Measurements from ENCODE around the gene LHFPL2. TPM values are rescaled to one million over a fixed set of nuclear protein-coding genes. Genes with fewer than 3 reads are reported as not detected.

LHFPL2 gene
- total and polyA plus RNA-seq, 9 of the 15 experiments (the other 6 are each of a cell fraction or from before 2014, with no cell fraction given): 1.0 to 6.6 (median 4.6) TPM

DNA sequence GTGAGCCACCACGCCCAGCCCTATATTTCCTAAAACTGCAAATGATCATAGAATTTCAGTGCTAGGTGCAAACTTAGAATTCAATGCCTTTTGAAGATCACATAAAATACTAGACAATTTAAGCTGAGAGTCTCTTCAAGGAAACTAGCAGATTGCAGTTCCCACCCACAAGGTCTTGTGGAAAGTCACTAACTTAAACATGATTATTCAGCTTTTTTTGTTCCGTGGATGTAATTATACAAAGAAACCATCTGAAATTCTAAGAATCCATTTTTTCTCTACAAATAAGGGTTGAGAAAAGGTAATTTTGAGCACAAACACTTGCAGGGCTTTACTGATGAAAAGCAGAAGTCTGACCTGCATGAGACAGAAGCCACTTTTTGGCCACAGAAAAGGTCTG lies 4.5 kb upstream of the LHFPL2 start:
- Histone ChIP-seq H3K9me3 (replicated peaks; ENCODE audit: control insufficient read depth, insufficient read depth, low read depth, low read length) (no peaks in the 10 kb centered on the region), H3K4me3 (no peak overlapping the region), H3K9me1 (ENCODE audit: control insufficient read depth, insufficient read depth, low read length) (no peaks in the 10 kb centered on the region), H4K20me1 (replicated peaks; ENCODE audit: control insufficient read depth, insufficient read depth, low read length) (no peaks in the 10 kb centered on the region), H3K9ac (ENCODE audit: insufficient read depth in 1 of 2, low read depth in 2 of 2, low read length in 2 of 2) (no peak overlapping the region), H3K27me3 (ENCODE audit: control insufficient read depth in 2 of 2, insufficient read depth in 2 of 2, low read length in 2 of 2) (no peaks in the 10 kb centered on the region), H3K27ac (ENCODE audit: extremely low read depth, low read depth, low read length) (no peak overlapping the region), H3K4me1 (replicated peaks in 1 of 2; ENCODE audit: control insufficient read depth in 2 of 2, insufficient read depth in 2 of 2, low read length in 2 of 2) (peaks cover 11 to 12% of the 10 kb centered on the region in 2 experiments; a peak in 4 of 5 replicates), H3K4me2 (ENCODE audit: insufficient read depth, low read length) (no peak overlapping the region), H2AFZ (ENCODE audit: low read depth, low read length) (peak overlapping the region; percentile 89), H3K79me2 (ENCODE audit: control insufficient read depth, insufficient read depth, low read length) (no peaks in the 10 kb centered on the region), H3K36me3 (ENCODE audit: control insufficient read depth, insufficient read depth, low read length) (no peaks in the 10 kb centered on the region)
- no peak for ATAC-seq
- BruUV-seq (replicated peaks): no TSS peak
- ChIA-PET CTCF (ENCODE audit: low intra/inter-chr PET ratio) (no interaction called here), POLR2A (interaction anchor here (0.6 kb wide), 1 partner anchor 172 kb away, joined by 3 read pairs; no protein-coding TSS in a partner anchor)
- 50% methylated on average over 2 of the region's 2 CpGs for WGBS (ENCODE audit: insufficient coverage, low coverage, missing lambda C conversion rate)
- intact Hi-C loops (cut with micrococcal nuclease) (loop anchor here (10.0 kb wide), 1 partner anchor 232 kb away; no protein-coding TSS in a partner anchor), in situ Hi-C loops (cut with MboI) (no loop called here)
- FAIRE-seq: no peak
- DNase-seq (ENCODE audit: extremely low read depth in 1 of 4, low spot score in 3 of 4): no peak
- TF ChIP-seq SPI1 (IDR thresholded peaks at IDR 0.05; ENCODE audit: borderline replicate concordance, low read depth, low read length) (peak; percentile 81), PPARD (CRISPR knock-in tag; IDR thresholded peaks at IDR 0.05) (no peak), RBM15 (IDR thresholded peaks at IDR 0.05; ENCODE audit: insufficient read depth, low read length) (no peak), NR2C1 (IDR thresholded peaks at IDR 0.05) (no peak), NR2C1 (tag; IDR thresholded peaks at IDR 0.05) (no peak), HMG20B (CRISPR knock-in tag; IDR thresholded peaks at IDR 0.05) (no peak), ZNF316 (IDR thresholded peaks at IDR 0.05) (peak; percentile 87), CREM (IDR thresholded peaks at IDR 0.05; ENCODE audit: low read depth) (no peak), C11orf30 (IDR thresholded peaks at IDR 0.05; ENCODE audit: low read depth) (peak; percentile 83), ZNF445 (CRISPR knock-in tag; IDR thresholded peaks at IDR 0.05; ENCODE audit: low read depth) (no peak), ZNF23 (CRISPR knock-in tag; IDR thresholded peaks at IDR 0.05) (no peak), MAFG (tag; conservative IDR thresholded peaks at IDR 0.05) (peak; percentile 42; the same call in 1 of the 2 replicates)
- TF ChIP-seq, protein P1, sequence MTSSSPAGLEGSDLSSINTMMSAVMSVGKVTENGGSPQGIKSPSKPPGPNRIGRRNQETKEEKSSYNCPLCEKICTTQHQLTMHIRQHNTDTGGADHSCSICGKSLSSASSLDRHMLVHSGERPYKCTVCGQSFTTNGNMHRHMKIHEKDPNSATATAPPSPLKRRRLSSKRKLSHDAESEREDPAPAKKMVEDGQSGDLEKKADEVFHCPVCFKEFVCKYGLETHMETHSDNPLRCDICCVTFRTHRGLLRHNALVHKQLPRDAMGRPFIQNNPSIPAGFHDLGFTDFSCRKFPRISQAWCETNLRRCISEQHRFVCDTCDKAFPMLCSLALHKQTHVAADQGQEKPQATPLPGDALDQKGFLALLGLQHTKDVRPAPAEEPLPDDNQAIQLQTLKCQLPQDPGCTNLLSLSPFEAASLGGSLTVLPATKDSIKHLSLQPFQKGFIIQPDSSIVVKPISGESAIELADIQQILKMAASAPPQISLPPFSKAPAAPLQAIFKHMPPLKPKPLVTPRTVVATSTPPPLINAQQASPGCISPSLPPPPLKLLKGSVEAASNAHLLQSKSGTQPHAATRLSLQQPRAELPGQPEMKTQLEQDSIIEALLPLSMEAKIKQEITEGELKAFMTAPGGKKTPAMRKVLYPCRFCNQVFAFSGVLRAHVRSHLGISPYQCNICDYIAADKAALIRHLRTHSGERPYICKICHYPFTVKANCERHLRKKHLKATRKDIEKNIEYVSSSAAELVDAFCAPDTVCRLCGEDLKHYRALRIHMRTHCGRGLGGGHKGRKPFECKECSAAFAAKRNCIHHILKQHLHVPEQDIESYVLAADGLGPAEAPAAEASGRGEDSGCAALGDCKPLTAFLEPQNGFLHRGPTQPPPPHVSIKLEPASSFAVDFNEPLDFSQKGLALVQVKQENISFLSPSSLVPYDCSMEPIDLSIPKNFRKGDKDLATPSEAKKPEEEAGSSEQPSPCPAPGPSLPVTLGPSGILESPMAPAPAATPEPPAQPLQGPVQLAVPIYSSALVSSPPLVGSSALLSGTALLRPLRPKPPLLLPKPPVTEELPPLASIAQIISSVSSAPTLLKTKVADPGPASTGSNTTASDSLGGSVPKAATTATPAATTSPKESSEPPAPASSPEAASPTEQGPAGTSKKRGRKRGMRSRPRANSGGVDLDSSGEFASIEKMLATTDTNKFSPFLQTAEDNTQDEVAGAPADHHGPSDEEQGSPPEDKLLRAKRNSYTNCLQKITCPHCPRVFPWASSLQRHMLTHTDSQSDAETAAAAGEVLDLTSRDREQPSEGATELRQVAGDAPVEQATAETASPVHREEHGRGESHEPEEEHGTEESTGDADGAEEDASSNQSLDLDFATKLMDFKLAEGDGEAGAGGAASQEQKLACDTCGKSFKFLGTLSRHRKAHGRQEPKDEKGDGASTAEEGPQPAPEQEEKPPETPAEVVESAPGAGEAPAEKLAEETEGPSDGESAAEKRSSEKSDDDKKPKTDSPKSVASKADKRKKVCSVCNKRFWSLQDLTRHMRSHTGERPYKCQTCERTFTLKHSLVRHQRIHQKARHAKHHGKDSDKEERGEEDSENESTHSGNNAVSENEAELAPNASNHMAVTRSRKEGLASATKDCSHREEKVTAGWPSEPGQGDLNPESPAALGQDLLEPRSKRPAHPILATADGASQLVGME (CRISPR knock-in tag; IDR thresholded peaks at IDR 0.05): no peak
- TF ChIP-seq, protein P2, sequence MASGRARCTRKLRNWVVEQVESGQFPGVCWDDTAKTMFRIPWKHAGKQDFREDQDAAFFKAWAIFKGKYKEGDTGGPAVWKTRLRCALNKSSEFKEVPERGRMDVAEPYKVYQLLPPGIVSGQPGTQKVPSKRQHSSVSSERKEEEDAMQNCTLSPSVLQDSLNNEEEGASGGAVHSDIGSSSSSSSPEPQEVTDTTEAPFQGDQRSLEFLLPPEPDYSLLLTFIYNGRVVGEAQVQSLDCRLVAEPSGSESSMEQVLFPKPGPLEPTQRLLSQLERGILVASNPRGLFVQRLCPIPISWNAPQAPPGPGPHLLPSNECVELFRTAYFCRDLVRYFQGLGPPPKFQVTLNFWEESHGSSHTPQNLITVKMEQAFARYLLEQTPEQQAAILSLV (tag; IDR thresholded peaks at IDR 0.05): no peak
- TF ChIP-seq, protein P3, sequence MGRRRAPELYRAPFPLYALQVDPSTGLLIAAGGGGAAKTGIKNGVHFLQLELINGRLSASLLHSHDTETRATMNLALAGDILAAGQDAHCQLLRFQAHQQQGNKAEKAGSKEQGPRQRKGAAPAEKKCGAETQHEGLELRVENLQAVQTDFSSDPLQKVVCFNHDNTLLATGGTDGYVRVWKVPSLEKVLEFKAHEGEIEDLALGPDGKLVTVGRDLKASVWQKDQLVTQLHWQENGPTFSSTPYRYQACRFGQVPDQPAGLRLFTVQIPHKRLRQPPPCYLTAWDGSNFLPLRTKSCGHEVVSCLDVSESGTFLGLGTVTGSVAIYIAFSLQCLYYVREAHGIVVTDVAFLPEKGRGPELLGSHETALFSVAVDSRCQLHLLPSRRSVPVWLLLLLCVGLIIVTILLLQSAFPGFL (CRISPR knock-in tag; IDR thresholded peaks at IDR 0.05): no peak
- TF ChIP-seq, protein P4, sequence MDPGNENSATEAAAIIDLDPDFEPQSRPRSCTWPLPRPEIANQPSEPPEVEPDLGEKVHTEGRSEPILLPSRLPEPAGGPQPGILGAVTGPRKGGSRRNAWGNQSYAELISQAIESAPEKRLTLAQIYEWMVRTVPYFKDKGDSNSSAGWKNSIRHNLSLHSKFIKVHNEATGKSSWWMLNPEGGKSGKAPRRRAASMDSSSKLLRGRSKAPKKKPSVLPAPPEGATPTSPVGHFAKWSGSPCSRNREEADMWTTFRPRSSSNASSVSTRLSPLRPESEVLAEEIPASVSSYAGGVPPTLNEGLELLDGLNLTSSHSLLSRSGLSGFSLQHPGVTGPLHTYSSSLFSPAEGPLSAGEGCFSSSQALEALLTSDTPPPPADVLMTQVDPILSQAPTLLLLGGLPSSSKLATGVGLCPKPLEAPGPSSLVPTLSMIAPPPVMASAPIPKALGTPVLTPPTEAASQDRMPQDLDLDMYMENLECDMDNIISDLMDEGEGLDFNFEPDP (CRISPR knock-in tag; IDR thresholded peaks at IDR 0.05): no peak

Data from K562 (cell line).